H1 (cell line): ENCODE measurements around the gene PRDM5. TPM values are rescaled to one million over a fixed set of nuclear protein-coding genes. Genes with fewer than 3 reads are reported as not detected.

Experiments
- ATF2 ChIP-seq: IDR thresholded peaks from 2 replicates; pipeline ENCODE4 v1.6.1; 2012; ENCODE audit warnings: low read length, inconsistent platforms
- BCL11A ChIP-seq, 2 experiments: IDR thresholded peaks; one replicate each; pipeline ENCODE4 v1.6.1; 2011; ENCODE audit warnings: low read depth in 2 of 2, low read length in 2 of 2, mild to moderate bottlenecking in 2 of 2
- GTF2F1 ChIP-seq: IDR thresholded peaks from 2 replicates; pipeline ENCODE4 v1.6.1; 2012; ENCODE audit warnings: low read depth, low read length, improper control_type of control experiment, borderline replicate concordance
- KDM5A ChIP-seq: fragments of 200-600 bp; IDR thresholded peaks from 2 replicates; pipeline ENCODE4 v1.7.1; 2012; ENCODE audit warnings: mild to moderate bottlenecking, low read length, inconsistent platforms, mixed read lengths
- NRF1 ChIP-seq: IDR thresholded peaks from 2 replicates; pipeline ENCODE4 v1.6.1; 2011; ENCODE audit warnings: mild to moderate bottlenecking, low read depth, low read length, improper control_type of control experiment
- SIN3A ChIP-seq, 2 experiments: IDR thresholded peaks in 1 of 2; conservative IDR thresholded peaks in 1 of 2; 2 replicates each; pipeline ENCODE4 v1.6.1; 2011 to 2012; ENCODE audit warnings: low read length in 2 of 2, improper control_type of control experiment in 1 of 2, low read depth in 1 of 2, mild to moderate bottlenecking in 1 of 2
- SP1 ChIP-seq: IDR thresholded peaks from 2 replicates; pipeline ENCODE4 v1.6.1; 2011; ENCODE audit warnings: low read depth, low read length
- polyA plus RNA-seq, 7 experiments: library from polyadenylated mRNA; depleted of rRNA in 3 of 7; stranded (reverse) in 5 of 7; unstranded in 2 of 7; fragments of >200 nt in 5 of 7; fragments of 200-250 nt in 2 of 7; gene quantifications; 1 replicate in 5 of 7; 2 replicates in 1 of 7; 4 replicates in 1 of 7; pipeline versions ENCODE4 v1.2.1 to v1.2.3, GENCODE V29; 2011 to 2013; ENCODE audit warnings: missing spikeins in 2 of 7, mixed read lengths in 2 of 7
- total RNA-seq: library from RNA; stranded (reverse); fragmentation: NEBNext Ultra II Directional; extraction: Animal tissue kit (Norgen Biotek cat#: 25700); gene quantifications from 2 replicates; pipeline ENCODE4 v1.2.1, GENCODE V29; 2021

PRDM5 gene
- total and polyA plus RNA-seq, 2 of the 8 experiments (the other 6 are each of a cell fraction or from before 2014, with no cell fraction given) = 8.2 to 23.4 TPM

- TF ChIP-seq SP1 (no peak), KDM5A (no peak), SIN3A (conservative IDR thresholded peaks at IDR 0.05 in 1 of 2, IDR thresholded peaks at IDR 0.05 in 1 of 2; ENCODE audit: low read depth in 1 of 2, low read length in 2 of 2) (no peak), GTF2F1 (no peak), ATF2 (no peak), BCL11A (IDR thresholded peaks at IDR 0.05; ENCODE audit: low read depth in 2 of 2, low read length in 2 of 2) (no peak), NRF1 (no peak)
- TF ChIP-seq, all 59 proteins: peak for 0
These were observed 199.4 kb downstream of the PRDM5 start (continued) for GRCh38 chr4:120723105-120723504.
